GM12878 (cell line): ENCODE results near the gene EIF2D. TPM values are rescaled to one million over a fixed set of nuclear protein-coding genes. Genes with fewer than 3 reads are reported as not detected.

ENCODE experiments used
- ATAC-seq: fragments of 200-7000 bp; cut with Tn5 transposase; 3 replicates; pipeline ENCODE4 v1.9.1; 2020; ENCODE audit warnings: mild to moderate bottlenecking, moderate library complexity
- BruUV-seq: library from RNA; stranded (reverse); fragments of 400-500 nt; replicated peaks from 2 replicates; lab custom pipeline; 2021; lab: Mats Ljungman, UMichigan
- CTCF ChIA-PET: fragments of 300-600 bp; sonication (Branson Sonifier 250); formaldehyde crosslinking; extraction: SDS; loops from one replicate; lab custom pipeline; 2021; ENCODE audit warnings: inconsistent platforms; lab: Yijun Ruan, JAX
- POLR2A ChIA-PET: fragments of 350-600 bp; formaldehyde crosslinking; extraction: SDS; loops from one replicate; lab custom pipeline; 2021; ENCODE audit warnings: inconsistent platforms; lab: Charles Lee
- RAD21 ChIA-PET: fragments of 300-600 bp; sonication (Branson Sonifier 250); formaldehyde crosslinking; loops from one replicate; lab custom pipeline; 2023; ENCODE audit warnings: antibody characterized with exemption; ENCODE audit not compliant: unreplicated experiment; lab: Charles Lee
- SMC1A ChIA-PET: fragments of 300-600 bp; sonication (Branson Sonifier 250); formaldehyde crosslinking; loops from one replicate; lab custom pipeline; 2023; ENCODE audit not compliant: unreplicated experiment, uncharacterized antibody; lab: Charles Lee
- DNase-seq: peaks from one replicate; pipeline ENCODE4 v3.0.0-alpha.2; 2011; ENCODE audit warnings: low read depth, low spot score
- FAIRE-seq: peaks from 3 replicates; lab custom pipeline; 2011; peaks lifted over from hg19 to GRCh38; lab: Jason Lieb, UNC
- H2AFZ ChIP-seq: 2 replicates; pipeline ENCODE4 v1.6.0; 2011; ENCODE audit warnings: low read depth, low read length, control low read depth; ENCODE audit not compliant: control insufficient read depth
- H3K27ac ChIP-seq: 2 replicates; pipeline ENCODE4 v1.5.1; 2011; ENCODE audit warnings: control low read depth; ENCODE audit not compliant: control insufficient read depth, insufficient read depth
- H3K27me3 ChIP-seq, 2 experiments: replicated peaks in 1 of 2; 2 replicates each; pipeline versions ENCODE4 v1.6.0 to v1.6.1; 2011; ENCODE audit warnings: low read length in 1 of 2; ENCODE audit not compliant: control insufficient read depth in 2 of 2, insufficient read depth in 2 of 2
- H3K36me3 ChIP-seq, 2 experiments: 2 replicates each; pipeline ENCODE4 v1.5.1; 2011; ENCODE audit warnings: low read length in 1 of 2; ENCODE audit not compliant: control insufficient read depth in 2 of 2, insufficient read depth in 2 of 2
- H3K4me1 ChIP-seq: 2 replicates; pipeline ENCODE4 v1.6.1; 2011; ENCODE audit warnings: mild to moderate bottlenecking, low read length, moderate library complexity, mixed read lengths; ENCODE audit not compliant: control insufficient read depth, insufficient read depth
- H3K4me2 ChIP-seq: 2 replicates; pipeline ENCODE4 v1.6.0; 2011; ENCODE audit warnings: control low read depth; ENCODE audit not compliant: control insufficient read depth, insufficient read depth
- H3K4me3 ChIP-seq: fragments of 200-600 bp; sonication (generic); 2 replicates; pipeline ENCODE4 v1.5.1; 2016
- H3K79me2 ChIP-seq: 2 replicates; pipeline ENCODE4 v1.6.0; 2011; ENCODE audit warnings: low read length; ENCODE audit not compliant: control insufficient read depth, insufficient read depth
- H3K9ac ChIP-seq: 2 replicates; pipeline ENCODE4 v1.8.0; 2011; ENCODE audit warnings: low read length, control low read depth, mixed read lengths; ENCODE audit not compliant: control insufficient read depth, insufficient read depth
- H3K9me3 ChIP-seq: replicated peaks from 3 replicates; pipeline ENCODE4 v1.5.1; 2011; ENCODE audit warnings: mild to moderate bottlenecking, low read length; ENCODE audit not compliant: control insufficient read depth, insufficient read depth
- H4K20me1 ChIP-seq: 2 replicates; pipeline ENCODE4 v1.6.0; 2011; ENCODE audit not compliant: control insufficient read depth, insufficient read depth
- ATF3 ChIP-seq: IDR thresholded peaks from 2 replicates; pipeline ENCODE4 v1.6.1; 2011; ENCODE audit warnings: low read depth, mild to moderate bottlenecking, low read length, moderate library complexity, borderline replicate concordance; ENCODE audit errors: extremely low read depth
- CEBPZ ChIP-seq: fragments of 150-350 bp; IDR thresholded peaks from 2 replicates; pipeline ENCODE4 v1.6.1; 2016; ENCODE audit warnings: low read depth, low read length
- CREB1 ChIP-seq: IDR thresholded peaks from 2 replicates; pipeline ENCODE4 v1.6.1; 2012; ENCODE audit warnings: low read depth, mild to moderate bottlenecking, inconsistent platforms
- DPF2 ChIP-seq: fragments of 450-650 bp; IDR thresholded peaks from 2 replicates; pipeline ENCODE4 v1.6.1; 2017; ENCODE audit warnings: mild to moderate bottlenecking
- FOS ChIP-seq: IDR thresholded peaks from 3 replicates; pipeline ENCODE4 v1.6.1; 2011; ENCODE audit warnings: borderline replicate concordance; ENCODE audit not compliant: insufficient read length; ENCODE audit errors: extremely low read depth
- HSF1 ChIP-seq: fragments of 150-350 bp; IDR thresholded peaks from 2 replicates; pipeline ENCODE4 v1.6.1; 2014; ENCODE audit warnings: mild to moderate bottlenecking, low read depth, low read length
- MTA3 ChIP-seq: IDR thresholded peaks from 2 replicates; pipeline ENCODE4 v1.6.1; 2012; ENCODE audit warnings: low read length, inconsistent platforms, borderline replicate concordance
- MYC ChIP-seq: IDR thresholded peaks from 2 replicates; pipeline ENCODE4 v1.6.1; 2011; ENCODE audit warnings: mild to moderate bottlenecking, low read length, moderate library complexity, inconsistent platforms; ENCODE audit not compliant: insufficient read depth, insufficient replicate concordance, insufficient read length, severe bottlenecking
- NFYB ChIP-seq: IDR thresholded peaks from 2 replicates; pipeline ENCODE4 v1.6.1; 2011; ENCODE audit warnings: low read depth, mild to moderate bottlenecking, low read length, improper control_type of control experiment, moderate library complexity; ENCODE audit not compliant: insufficient read depth
- PML ChIP-seq: IDR thresholded peaks from 2 replicates; pipeline ENCODE4 v1.6.1; 2012; ENCODE audit warnings: low read length, inconsistent platforms
- POLR2A ChIP-seq: IDR thresholded peaks from 2 replicates; pipeline ENCODE4 v1.6.1; 2011; ENCODE audit warnings: low read depth, mild to moderate bottlenecking, low read length
- POLR2AphosphoS5 ChIP-seq: IDR thresholded peaks from 2 replicates; pipeline ENCODE4 v1.6.1; 2011; ENCODE audit warnings: mild to moderate bottlenecking, low read length, inconsistent platforms
- YBX1 ChIP-seq: fragments of 450-650 bp; IDR thresholded peaks from 2 replicates; pipeline ENCODE4 v1.6.1; 2016; ENCODE audit warnings: antibody characterized with exemption
- YY1 ChIP-seq: IDR thresholded peaks from 2 replicates; pipeline ENCODE4 v1.6.1; 2011; ENCODE audit warnings: low read depth, mild to moderate bottlenecking, low read length
- ZNF217 ChIP-seq: fragments of 450-650 bp; IDR thresholded peaks from 2 replicates; pipeline ENCODE4 v1.6.1; 2017; ENCODE audit warnings: antibody characterized with exemption, mild to moderate bottlenecking
- WGBS: methylation state at CpG from one replicate; pipeline ENCODE4 v1.1.6; 2016; ENCODE audit warnings: low lambda C conversion rate; ENCODE audit not compliant: insufficient replicate concordance, insufficient coverage; ENCODE audit errors: missing lambda C conversion rate; 5-methylcytosine and 5-hydroxymethylcytosine counted together
- in situ Hi-C: fragments of 300-500 bp; cut with MboI; formaldehyde crosslinking; loops from 9 replicates; pipeline ENCODE4 v1.14.3; 2018; ENCODE audit warnings: mixed read lengths
- intact Hi-C: fragments of 100-400 bp; cut with micrococcal nuclease; formaldehyde crosslinking; loops from one replicate; pipeline ENCODE4 v1.14.2; 2022; ENCODE audit not compliant: unreplicated experiment
- polyA plus RNA-seq, 11 experiments: library from polyadenylated mRNA; depleted of rRNA in 4 of 11; unstranded in 6 of 11; stranded (reverse) in 5 of 11; fragments of >200 nt; fragmentation: Nextera tagmentation in 4 of 11; fragmentation: Illumina TruSeq in 1 of 11; extraction: Ambion mirVana in 4 of 11; extraction: Trizol in 1 of 11; gene quantifications; 1 replicate in 1 of 11; 2 replicates in 10 of 11; pipeline versions ENCODE4 v1.2.1 to v1.2.3, GENCODE V29; 2011 to 2016; ENCODE audit warnings: inconsistent platforms in 2 of 11, missing spikeins in 2 of 11, low read depth in 1 of 11
- total RNA-seq, 4 experiments: library from RNA; depleted of rRNA in 3 of 4; stranded (reverse); fragments of >200 nt in 3 of 4; fragmentation: Illumina TruSeq in 1 of 4; extraction: Trizol in 1 of 4; gene quantifications; 2 replicates each; pipeline versions ENCODE4 v1.2.1 to v1.2.3, GENCODE V29; 2013 to 2021

Gene EIF2D
- total and polyA plus RNA-seq, 10 of the 15 experiments (the other 5 are each of a cell fraction or from before 2014, with no cell fraction given), result 65.2 to 133 (median 79.0) TPM

- no peak for TF ChIP-seq MYC
These were observed 56.1 kb downstream of the EIF2D start (continued) for GRCh38 chr1:206556047-206556749.

- H4K20me1 ChIP-seq, result no peaks in the 10 kb centered on the region
- H3K27me3 ChIP-seq, result no peaks in the 10 kb centered on the region
- no peaks in the 10 kb centered on the region for H3K9me3 ChIP-seq
- in situ Hi-C loops, result no loop called here
- DNase-seq (no peak), FAIRE-seq (no peak), ATAC-seq (peak; percentile 18)
- intact Hi-C loops, result loop anchor here (5.0 kb wide), 2 partner anchors 83 to 127 kb away; partner anchors contain the start of genes IKBKE and MAPKAPK2
- H3K9ac ChIP-seq, result peak overlapping the region; percentile 98
- H3K36me3 ChIP-seq, result no peaks in the 10 kb centered on the region
- H3K4me1 ChIP-seq, result peaks cover 31% of the 10 kb centered on the region
- WGBS, result 10% methylated on average over 10 of the region's 10 CpGs
- peaks cover 48% of the 10 kb centered on the region for H3K79me2 ChIP-seq
- H3K4me2 ChIP-seq, result peak overlapping the region; percentile 84
- ChIA-PET SMC1A (interaction anchor here (0.7 to 21.1 kb wide), 16 partner anchors 8 to 426 kb away, joined by 3 to 476 read pairs (median 7); partner anchors contain the start of genes IKBKE and RASSF5), CTCF (interaction anchor here (0.7 to 18.4 kb wide), 24 partner anchors 9 to 170 kb away, joined by 3 to 330 read pairs (median 6); partner anchors contain the start of genes EIF2D, IKBKE and RASSF5), POLR2A (interaction anchor here (0.8 to 7.0 kb wide), 15 partner anchors 9 to 90 kb away, joined by 3 to 66 read pairs (median 8); partner anchors contain the start of genes IKBKE and RASSF5), RAD21 (interaction anchor here (0.7 to 9.0 kb wide), 20 partner anchors 9 to 179 kb away, joined by 3 to 95 read pairs (median 6); partner anchors contain the start of gene IKBKE)
- BruUV-seq, result no TSS peak
- peak overlapping the region; percentile 45 for H2AFZ ChIP-seq
- H3K4me3 ChIP-seq, result peak overlapping the region; percentile 34; the same call in 1 of the 2 replicates
- peak overlapping the region; percentile 98 for H3K27ac ChIP-seq
- TF ChIP-seq CREB1 (no peak), ATF3 (no peak), NFYB (no peak), CEBPZ (no peak), POLR2AphosphoS5 (0 out of 2 replicates have a peak, but pooled peaks have one; percentile 9), DPF2 (0 out of 2 replicates have a peak, but pooled peaks have one; percentile 2), PML (no peak), POLR2A (no peak; the same call in 1 of the 2 replicates), FOS (no peak), HSF1 (peak; percentile 61; the same call in 1 of the 2 replicates), ZNF217 (no peak), YBX1 (no peak), YY1 (0 out of 2 replicates have a peak, but pooled peaks have one; percentile 5), MTA3 (no peak), MYC (no peak)
These were observed 56.8 kb downstream of the EIF2D start for GRCh38 chr1:206555473-206555935.
